ENCODE measurements around the gene ZXDC.

GRCh38 chr3:126431103-126431534 is 44.6 kb downstream of the ZXDC start:
- TF ChIP-seq, protein P1, sequence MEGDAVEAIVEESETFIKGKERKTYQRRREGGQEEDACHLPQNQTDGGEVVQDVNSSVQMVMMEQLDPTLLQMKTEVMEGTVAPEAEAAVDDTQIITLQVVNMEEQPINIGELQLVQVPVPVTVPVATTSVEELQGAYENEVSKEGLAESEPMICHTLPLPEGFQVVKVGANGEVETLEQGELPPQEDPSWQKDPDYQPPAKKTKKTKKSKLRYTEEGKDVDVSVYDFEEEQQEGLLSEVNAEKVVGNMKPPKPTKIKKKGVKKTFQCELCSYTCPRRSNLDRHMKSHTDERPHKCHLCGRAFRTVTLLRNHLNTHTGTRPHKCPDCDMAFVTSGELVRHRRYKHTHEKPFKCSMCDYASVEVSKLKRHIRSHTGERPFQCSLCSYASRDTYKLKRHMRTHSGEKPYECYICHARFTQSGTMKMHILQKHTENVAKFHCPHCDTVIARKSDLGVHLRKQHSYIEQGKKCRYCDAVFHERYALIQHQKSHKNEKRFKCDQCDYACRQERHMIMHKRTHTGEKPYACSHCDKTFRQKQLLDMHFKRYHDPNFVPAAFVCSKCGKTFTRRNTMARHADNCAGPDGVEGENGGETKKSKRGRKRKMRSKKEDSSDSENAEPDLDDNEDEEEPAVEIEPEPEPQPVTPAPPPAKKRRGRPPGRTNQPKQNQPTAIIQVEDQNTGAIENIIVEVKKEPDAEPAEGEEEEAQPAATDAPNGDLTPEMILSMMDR (conservative IDR thresholded peaks at IDR 0.05): no peak
- no peak for TF ChIP-seq EZH2 (IDR thresholded peaks at IDR 0.05; ENCODE audit: low read depth)

Data from PC-9 (cell line).